ENCODE measurements around the gene TENM3. TPM values are rescaled to one million over a fixed set of nuclear protein-coding genes. Genes with fewer than 3 reads are reported as not detected.

Gene TENM3
- total RNA-seq, 1 donor from 2014 or later = not detected

GRCh38 chr4:182257503-182257902 lies 14.3 kb downstream of the TENM3 start:
- TF ChIP-seq CTCF (IDR thresholded peaks at IDR 0.05) = no peak
- DNase-seq (no peak), ATAC-seq (ENCODE audit: low read depth) (no peak)
- peaks cover 3% of the 10 kb centered on the region for H3K9me3 Mint-ChIP-seq
- no peak overlapping the region for H3K4me3 Mint-ChIP-seq
- no peaks in the 10 kb centered on the region for H3K36me3 Mint-ChIP-seq (ENCODE audit: low read depth)
- ChIA-PET CTCF (no interaction called here), POLR2A (no interaction called here)
- H3K27me3 Mint-ChIP-seq = no peaks in the 10 kb centered on the region
- intact Hi-C loops (cut with micrococcal nuclease) = no loop called here
- H3K4me1 Mint-ChIP-seq = no peaks in the 10 kb centered on the region
- H3K27ac Mint-ChIP-seq = no peak overlapping the region

GRCh38 chr4:182258441-182259000 lies 15.3 kb downstream of the TENM3 start:
- no peak overlapping the region for H3K4me3 Mint-ChIP-seq
- ATAC-seq (ENCODE audit: low read depth) (no peak), DNase-seq (no peak)
- peaks cover 3% of the 10 kb centered on the region for H3K9me3 Mint-ChIP-seq
- no peaks in the 10 kb centered on the region for H3K27me3 Mint-ChIP-seq
- no peak overlapping the region for H3K27ac Mint-ChIP-seq
- no peaks in the 10 kb centered on the region for H3K36me3 Mint-ChIP-seq (ENCODE audit: low read depth)
- ChIA-PET CTCF (no interaction called here), POLR2A (no interaction called here)
- H3K4me1 Mint-ChIP-seq = no peaks in the 10 kb centered on the region
- intact Hi-C loops (cut with micrococcal nuclease) = no loop called here
- TF ChIP-seq CTCF (IDR thresholded peaks at IDR 0.05) = no peak

- no peak overlapping the region for H3K27ac Mint-ChIP-seq
- POLR2A ChIA-PET = no interaction called here
- no peak for ATAC-seq (ENCODE audit: low read depth)
These were observed 18.5 kb downstream of the TENM3 start for GRCh38 chr4:182261651-182262223.

GRCh38 chr4:182263562-182263961 lies 20.4 kb downstream of the TENM3 start:
- Mint-ChIP-seq H3K9me3 (peaks cover 3% of the 10 kb centered on the region), H3K4me1 (no peaks in the 10 kb centered on the region), H3K27ac (no peak overlapping the region), H3K4me3 (no peak overlapping the region), H3K36me3 (ENCODE audit: low read depth) (no peaks in the 10 kb centered on the region), H3K27me3 (no peaks in the 10 kb centered on the region)
- POLR2A ChIA-PET = no interaction called here
- DNase-seq (no peak), ATAC-seq (ENCODE audit: low read depth) (no peak)
- intact Hi-C loops (cut with micrococcal nuclease) = no loop called here
- TF ChIP-seq CTCF (IDR thresholded peaks at IDR 0.05) = no peak
- CTCF ChIA-PET = no interaction called here

More at GRCh38 chr4:182261651-182262223, 18.5 kb downstream of the TENM3 start:
- H3K4me1 Mint-ChIP-seq = no peaks in the 10 kb centered on the region
- no peak overlapping the region for H3K4me3 Mint-ChIP-seq
- peaks cover 3% of the 10 kb centered on the region for H3K9me3 Mint-ChIP-seq
- DNase-seq = no peak
- TF ChIP-seq CTCF (IDR thresholded peaks at IDR 0.05) = no peak
- intact Hi-C loops (cut with micrococcal nuclease) = no loop called here
- H3K36me3 Mint-ChIP-seq (ENCODE audit: low read depth) = no peaks in the 10 kb centered on the region
- no peaks in the 10 kb centered on the region for H3K27me3 Mint-ChIP-seq
- CTCF ChIA-PET = no interaction called here

- Mint-ChIP-seq H3K27me3 (no peaks in the 10 kb centered on the region), H3K9me3 (peaks cover 6% of the 10 kb centered on the region), H3K4me1 (no peaks in the 10 kb centered on the region), H3K27ac (no peak overlapping the region), H3K4me3 (no peak overlapping the region), H3K36me3 (ENCODE audit: low read depth) (no peaks in the 10 kb centered on the region)
- no peak for DNase-seq
- intact Hi-C loops (cut with micrococcal nuclease) = no loop called here
- ATAC-seq (ENCODE audit: low read depth) = no peak
- TF ChIP-seq CTCF (IDR thresholded peaks at IDR 0.05) = no peak
- POLR2A ChIA-PET = no interaction called here
- CTCF ChIA-PET = no interaction called here
These were observed 21.0 kb downstream of the TENM3 start for GRCh38 chr4:182264139-182264752.
